ENCODE data around the gene CACUL1. TPM values are rescaled to one million over a fixed set of nuclear protein-coding genes. Genes with fewer than 3 reads are reported as not detected.

CACUL1 gene
- total RNA-seq, 1 experiment from 2014 or later: 67.5 TPM

DNA sequence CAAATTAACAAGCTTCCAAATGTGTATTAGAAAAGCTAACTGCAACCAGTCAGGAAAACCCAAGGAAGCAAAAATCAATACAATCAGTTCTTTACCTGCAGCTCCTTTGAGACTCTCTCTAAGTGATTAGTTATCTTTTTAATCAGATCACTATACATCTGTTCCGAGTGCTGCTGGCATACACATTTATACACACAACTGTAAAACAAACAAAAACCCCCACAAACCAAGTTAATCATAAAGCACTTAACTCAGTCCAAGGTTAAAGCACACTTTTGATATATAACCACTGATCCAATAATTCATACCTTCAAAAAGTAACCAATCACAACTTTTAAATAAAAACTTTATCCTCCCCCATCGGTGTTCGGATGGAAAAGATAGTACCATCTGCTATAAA lies 25.6 kb downstream of the CACUL1 start:
- Histone ChIP-seq H3K9me2 (ENCODE audit: insufficient read depth) (no peaks in the 10 kb centered on the region), H3K9ac (ENCODE audit: low read length) (no peak overlapping the region), H3K4me2 (ENCODE audit: low read length) (no peak overlapping the region), H4K20me1 (ENCODE audit: insufficient read depth) (peaks cover 5% of the 10 kb centered on the region; the same call in 1 of the 2 replicates), H3K36me3 (ENCODE audit: control insufficient read depth in 1 of 2, insufficient read depth in 2 of 2, low read length in 2 of 2) (no peaks in the 10 kb centered on the region), H3K79me2 (ENCODE audit: insufficient read depth, low read length) (peaks cover 82% of the 10 kb centered on the region), H3K9me3 (ENCODE audit: control insufficient read depth in 1 of 2, insufficient read depth in 1 of 2, low read depth in 1 of 2, low read length in 2 of 2) (no peaks in the 10 kb centered on the region), H3K4me3 (replicated peaks in 1 of 2; ENCODE audit: low read depth in 1 of 2, low read length in 2 of 2) (no peak overlapping the region), H2AFZ (ENCODE audit: low read depth, low read length, poor library complexity, severe bottlenecking) (no peak overlapping the region), H3K27me3 (ENCODE audit: insufficient read depth, low read length) (no peaks in the 10 kb centered on the region), H3K27ac (ENCODE audit: low read depth, low read length) (no peak overlapping the region), H3K4me1 (ENCODE audit: control insufficient read depth in 1 of 2, insufficient read depth in 2 of 2, low read length in 2 of 2) (no peaks in the 10 kb centered on the region)
- CTCF ChIA-PET: no interaction called here
- RAD21 ChIA-PET (ENCODE audit: low non-redundant PET in 1 of 2, low total read pairs in 2 of 2, uncharacterized antibody in 2 of 2, unreplicated experiment in 2 of 2): no interaction called here
- DNase-seq (ENCODE audit: low read depth, low spot score) (no peak), ATAC-seq (no peak)
- no TSS peak for BruUV-seq (replicated peaks)
- TF ChIP-seq CEBPB (IDR thresholded peaks at IDR 0.05; ENCODE audit: low read depth) (no peak), ZFX (IDR thresholded peaks at IDR 0.05) (no peak), JUND (IDR thresholded peaks at IDR 0.05) (no peak), RAD21 (IDR thresholded peaks at IDR 0.05; ENCODE audit: low read depth) (no peak), SRF (IDR thresholded peaks at IDR 0.05; ENCODE audit: low read depth) (no peak)
- TF ChIP-seq, protein P1, sequence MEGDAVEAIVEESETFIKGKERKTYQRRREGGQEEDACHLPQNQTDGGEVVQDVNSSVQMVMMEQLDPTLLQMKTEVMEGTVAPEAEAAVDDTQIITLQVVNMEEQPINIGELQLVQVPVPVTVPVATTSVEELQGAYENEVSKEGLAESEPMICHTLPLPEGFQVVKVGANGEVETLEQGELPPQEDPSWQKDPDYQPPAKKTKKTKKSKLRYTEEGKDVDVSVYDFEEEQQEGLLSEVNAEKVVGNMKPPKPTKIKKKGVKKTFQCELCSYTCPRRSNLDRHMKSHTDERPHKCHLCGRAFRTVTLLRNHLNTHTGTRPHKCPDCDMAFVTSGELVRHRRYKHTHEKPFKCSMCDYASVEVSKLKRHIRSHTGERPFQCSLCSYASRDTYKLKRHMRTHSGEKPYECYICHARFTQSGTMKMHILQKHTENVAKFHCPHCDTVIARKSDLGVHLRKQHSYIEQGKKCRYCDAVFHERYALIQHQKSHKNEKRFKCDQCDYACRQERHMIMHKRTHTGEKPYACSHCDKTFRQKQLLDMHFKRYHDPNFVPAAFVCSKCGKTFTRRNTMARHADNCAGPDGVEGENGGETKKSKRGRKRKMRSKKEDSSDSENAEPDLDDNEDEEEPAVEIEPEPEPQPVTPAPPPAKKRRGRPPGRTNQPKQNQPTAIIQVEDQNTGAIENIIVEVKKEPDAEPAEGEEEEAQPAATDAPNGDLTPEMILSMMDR (IDR thresholded peaks at IDR 0.05 in 2 of 3, conservative IDR thresholded peaks at IDR 0.05 in 1 of 3; ENCODE audit: borderline replicate concordance in 1 of 3, insufficient read depth in 1 of 3, low read depth in 2 of 3, low read length in 2 of 3): no peak
- TF ChIP-seq, protein P2, sequence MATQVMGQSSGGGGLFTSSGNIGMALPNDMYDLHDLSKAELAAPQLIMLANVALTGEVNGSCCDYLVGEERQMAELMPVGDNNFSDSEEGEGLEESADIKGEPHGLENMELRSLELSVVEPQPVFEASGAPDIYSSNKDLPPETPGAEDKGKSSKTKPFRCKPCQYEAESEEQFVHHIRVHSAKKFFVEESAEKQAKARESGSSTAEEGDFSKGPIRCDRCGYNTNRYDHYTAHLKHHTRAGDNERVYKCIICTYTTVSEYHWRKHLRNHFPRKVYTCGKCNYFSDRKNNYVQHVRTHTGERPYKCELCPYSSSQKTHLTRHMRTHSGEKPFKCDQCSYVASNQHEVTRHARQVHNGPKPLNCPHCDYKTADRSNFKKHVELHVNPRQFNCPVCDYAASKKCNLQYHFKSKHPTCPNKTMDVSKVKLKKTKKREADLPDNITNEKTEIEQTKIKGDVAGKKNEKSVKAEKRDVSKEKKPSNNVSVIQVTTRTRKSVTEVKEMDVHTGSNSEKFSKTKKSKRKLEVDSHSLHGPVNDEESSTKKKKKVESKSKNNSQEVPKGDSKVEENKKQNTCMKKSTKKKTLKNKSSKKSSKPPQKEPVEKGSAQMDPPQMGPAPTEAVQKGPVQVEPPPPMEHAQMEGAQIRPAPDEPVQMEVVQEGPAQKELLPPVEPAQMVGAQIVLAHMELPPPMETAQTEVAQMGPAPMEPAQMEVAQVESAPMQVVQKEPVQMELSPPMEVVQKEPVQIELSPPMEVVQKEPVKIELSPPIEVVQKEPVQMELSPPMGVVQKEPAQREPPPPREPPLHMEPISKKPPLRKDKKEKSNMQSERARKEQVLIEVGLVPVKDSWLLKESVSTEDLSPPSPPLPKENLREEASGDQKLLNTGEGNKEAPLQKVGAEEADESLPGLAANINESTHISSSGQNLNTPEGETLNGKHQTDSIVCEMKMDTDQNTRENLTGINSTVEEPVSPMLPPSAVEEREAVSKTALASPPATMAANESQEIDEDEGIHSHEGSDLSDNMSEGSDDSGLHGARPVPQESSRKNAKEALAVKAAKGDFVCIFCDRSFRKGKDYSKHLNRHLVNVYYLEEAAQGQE (IDR thresholded peaks at IDR 0.05; ENCODE audit: low read depth): no peak
- POLR2A ChIA-PET: no interaction called here
- intact Hi-C loops (cut with micrococcal nuclease): no loop called here

All from HCT116 (cell line).